NCI-H1930 (cell line): ENCODE data around the gene TFG.

Experiments used
- DNase-seq, 2 experiments: peaks; one replicate each; lab custom pipeline; 2025; lab: John Stamatoyannopoulos, UW

TFG gene

GRCh38 chr3:100756441-100756840, 47.1 kb downstream of the TFG start:
- DNase-seq: no peak

- DNase-seq: no peak
Observed at GRCh38 chr3:100759159-100759558, 49.9 kb downstream of the TFG start.

GRCh38 chr3:100759950-100760349, 50.7 kb downstream of the TFG start:
- no peak for DNase-seq

GRCh38 chr3:100760377-100760776, 51.1 kb downstream of the TFG start:
- DNase-seq: no peak

- no peak for DNase-seq
Observed at GRCh38 chr3:100761211-100761942, 52.1 kb downstream of the TFG start.

- no peak for DNase-seq
Observed at GRCh38 chr3:100761951-100762350, 52.7 kb downstream of the TFG start.

GRCh38 chr3:100765437-100765975, 56.2 kb downstream of the TFG start:
- no peak for DNase-seq

- no peak for DNase-seq
Observed at GRCh38 chr3:100766069-100766468, 56.8 kb downstream of the TFG start.

GRCh38 chr3:100769693-100770092, 60.4 kb downstream of the TFG start:
- no peak for DNase-seq

GRCh38 chr3:100775226-100775625, 65.9 kb downstream of the TFG start:
- DNase-seq: no peak

GRCh38 chr3:100775669-100776068, 66.4 kb downstream of the TFG start:
- no peak for DNase-seq

- no peak for DNase-seq
Observed at GRCh38 chr3:100776097-100776729, 66.9 kb downstream of the TFG start.

GRCh38 chr3:100776746-100777145, 67.5 kb downstream of the TFG start:
- DNase-seq: no peak

- no peak for DNase-seq
Observed at GRCh38 chr3:100777271-100777670, 68.0 kb downstream of the TFG start.

GRCh38 chr3:100779480-100779879, 70.2 kb downstream of the TFG start:
- DNase-seq: no peak

- no peak for DNase-seq
Observed at GRCh38 chr3:100780071-100780622, 70.9 kb downstream of the TFG start.

GRCh38 chr3:100781301-100781700, 72.0 kb downstream of the TFG start:
- DNase-seq: no peak

GRCh38 chr3:100782348-100782747, 73.1 kb downstream of the TFG start:
- no peak for DNase-seq

- no peak for DNase-seq
Observed at GRCh38 chr3:100782906-100783305, 73.6 kb downstream of the TFG start.

GRCh38 chr3:100783619-100784018, 74.3 kb downstream of the TFG start:
- DNase-seq: no peak

GRCh38 chr3:100789579-100789978, 80.3 kb downstream of the TFG start:
- no peak for DNase-seq

GRCh38 chr3:100796556-100796955, 87.3 kb downstream of the TFG start:
- no peak for DNase-seq

- no peak for DNase-seq
Observed at GRCh38 chr3:100798012-100798411, 88.7 kb downstream of the TFG start.
